ENCODE measurements around the gene F2RL1.

- TF ChIP-seq CTCF (IDR thresholded peaks at IDR 0.05; ENCODE audit: low read depth, low read length, poor library complexity, severe bottlenecking), result no peak
- TF ChIP-seq EZH2phosphoT487 (IDR thresholded peaks at IDR 0.05; ENCODE audit: borderline replicate concordance, low read length), result no peak
These were observed 47.0 kb upstream of the F2RL1 start for GRCh38 chr5:76771705-76772405.

Measured in DOHH2 (cell line).